HepG2 (cell line): ENCODE measurements around the gene ATRNL1. TPM values are rescaled to one million over a fixed set of nuclear protein-coding genes. Genes with fewer than 3 reads are reported as not detected.

Experiments
- ATAC-seq: fragments of 200-7000 bp; cut with Tn5 transposase; 3 replicates; pipeline ENCODE4 v1.9.1; 2020; ENCODE audit warnings: mild to moderate bottlenecking, moderate library complexity
- BruUV-seq: library from RNA; stranded (reverse); fragments of 400-500 nt; replicated peaks from 2 replicates; lab custom pipeline; 2021; lab: Mats Ljungman, UMichigan
- CTCF ChIA-PET: fragments of 300-600 bp; formaldehyde crosslinking; extraction: SDS; loops from one replicate; lab custom pipeline; 2021; ENCODE audit warnings: low total read pairs, inconsistent platforms, low intra/inter-chr PET ratio; lab: Yijun Ruan, JAX
- POLR2A ChIA-PET: fragments of 350-600 bp; sonication (Branson Sonifier 250); formaldehyde crosslinking; loops from one replicate; lab custom pipeline; 2020; ENCODE audit warnings: antibody characterized with exemption, inconsistent platforms; lab: Yijun Ruan, JAX
- DNase-seq: peaks from one replicate; pipeline ENCODE4 v3.0.0-alpha.2; 2015; ENCODE audit warnings: low spot score
- FAIRE-seq: peaks from 3 replicates; lab custom pipeline; 2011; peaks lifted over from hg19 to GRCh38; lab: Jason Lieb, UNC
- H2AFZ ChIP-seq: one replicate; pipeline ENCODE4 v1.6.1; 2011; ENCODE audit warnings: low read length, inconsistent platforms
- H3K27ac ChIP-seq: fragments of 300-600 bp; 3 replicates; pipeline ENCODE4 v1.8.0; 2011; ENCODE audit warnings: mixed run types, mild to moderate bottlenecking, mixed read lengths, low read length, inconsistent platforms; ENCODE audit not compliant: insufficient read depth; ENCODE audit errors: extremely low read length
- H3K27me3 ChIP-seq, 2 experiments: fragments of 200-600 bp in 1 of 2; 2 replicates in 1 of 2; 3 replicates in 1 of 2; pipeline versions ENCODE4 v1.6.0 to v1.8.0; 2011; ENCODE audit warnings: low read length in 2 of 2, mild to moderate bottlenecking in 2 of 2, moderate library complexity in 2 of 2, inconsistent platforms in 1 of 2; ENCODE audit not compliant: insufficient read depth in 2 of 2, control insufficient read depth in 1 of 2
- H3K36me3 ChIP-seq, 2 experiments: fragments of 200-600 bp in 1 of 2; replicated peaks in 1 of 2; 2 replicates in 1 of 2; 3 replicates in 1 of 2; pipeline versions ENCODE4 v1.5.1 to v1.8.0; 2011; ENCODE audit warnings: low read length in 2 of 2, inconsistent platforms in 1 of 2; ENCODE audit not compliant: insufficient read depth in 2 of 2, control insufficient read depth in 1 of 2
- H3K4me1 ChIP-seq: 2 replicates; pipeline ENCODE4 v1.5.1; 2012; ENCODE audit warnings: low read length, inconsistent platforms; ENCODE audit not compliant: insufficient read depth
- H3K4me2 ChIP-seq: 2 replicates; pipeline ENCODE4 v1.6.0; 2011; ENCODE audit warnings: low read depth, low read length, inconsistent platforms
- H3K4me3 ChIP-seq, 3 experiments: fragments of 200-600 bp in 1 of 3; sonication (generic), shearing (Covaris generic) in 1 of 3; replicated peaks in 1 of 3; 2 replicates each; pipeline ENCODE4 v1.5.1; 2011 to 2016; ENCODE audit warnings: low read length in 3 of 3, inconsistent platforms in 2 of 3, low read depth in 2 of 3, mild to moderate bottlenecking in 2 of 3, control low read depth in 1 of 3, mixed read lengths in 1 of 3; ENCODE audit not compliant: insufficient read depth in 1 of 3
- H3K79me2 ChIP-seq: one replicate; pipeline ENCODE4 v1.6.1; 2011; ENCODE audit warnings: low read length, inconsistent platforms; ENCODE audit not compliant: insufficient read depth
- H3K9ac ChIP-seq: 2 replicates; pipeline ENCODE4 v1.6.0; 2011; ENCODE audit warnings: mild to moderate bottlenecking, low read depth, low read length, inconsistent platforms; ENCODE audit not compliant: insufficient read depth
- H3K9me3 ChIP-seq: 2 replicates; pipeline ENCODE4 v1.5.1; 2012; ENCODE audit warnings: mild to moderate bottlenecking, low read length
- H4K20me1 ChIP-seq: 2 replicates; pipeline ENCODE4 v1.6.0; 2011; ENCODE audit warnings: inconsistent platforms, mild to moderate bottlenecking, low read length, moderate library complexity; ENCODE audit not compliant: insufficient read depth
- ATF7 ChIP-seq, 2 experiments: fragments of 450-650 bp in 1 of 2; sonication (generic) in 1 of 2; formaldehyde crosslinking in 1 of 2; IDR thresholded peaks; 2 replicates each; pipeline versions ENCODE4 v1.4.0 to v1.6.1; 2016 to 2020; ENCODE audit warnings: antibody characterized with exemption in 1 of 2, mild to moderate bottlenecking in 1 of 2, missing genetic modification reagents in 1 of 2
- E2F2 ChIP-seq: sonication (generic); formaldehyde crosslinking; IDR thresholded peaks from 2 replicates; pipeline ENCODE4 v1.4.0; 2020; ENCODE audit warnings: missing genetic modification reagents, borderline replicate concordance
- KLF6 ChIP-seq: IDR thresholded peaks from 2 replicates; pipeline ENCODE4 v1.8.0; 2016; ENCODE audit warnings: missing biosample characterization, missing genetic modification reagents
- MYNN ChIP-seq: sonication (generic); formaldehyde crosslinking; IDR thresholded peaks from 2 replicates; pipeline ENCODE4 v1.4.0; 2020; ENCODE audit warnings: mild to moderate bottlenecking, low read depth, missing genetic modification reagents
- RARG ChIP-seq: sonication (generic); formaldehyde crosslinking; IDR thresholded peaks from 2 replicates; pipeline ENCODE4 v1.4.0; 2020; ENCODE audit warnings: low read depth, mild to moderate bottlenecking, missing genetic modification reagents
- RBAK ChIP-seq: sonication (generic); formaldehyde crosslinking; IDR thresholded peaks from 2 replicates; pipeline ENCODE4 v1.5.1; 2020; ENCODE audit warnings: mild to moderate bottlenecking, missing genetic modification reagents
- SNAPC5 ChIP-seq: sonication (generic); formaldehyde crosslinking; IDR thresholded peaks from 2 replicates; pipeline ENCODE4 v1.8.1; 2023; ENCODE audit warnings: mild to moderate bottlenecking, missing genetic modification reagents, borderline replicate concordance
- TFDP2 ChIP-seq: sonication (generic); formaldehyde crosslinking; IDR thresholded peaks from 2 replicates; pipeline ENCODE4 v1.4.0; 2020; ENCODE audit warnings: missing genetic modification reagents
- ZFYVE20 ChIP-seq: sonication (generic); formaldehyde crosslinking; IDR thresholded peaks from 2 replicates; pipeline ENCODE4 v1.8.0; 2023; ENCODE audit warnings: low read depth, mild to moderate bottlenecking, moderate library complexity, missing genetic modification reagents, borderline replicate concordance
- ZNF136 ChIP-seq: sonication (generic); formaldehyde crosslinking; IDR thresholded peaks from 2 replicates; pipeline ENCODE4 v1.8.1; 2022; ENCODE audit warnings: low read depth, mild to moderate bottlenecking, moderate library complexity, missing genetic modification reagents
- ZNF44 ChIP-seq: sonication (generic); formaldehyde crosslinking; IDR thresholded peaks from 2 replicates; pipeline ENCODE4 v1.5.1; 2020; ENCODE audit warnings: mild to moderate bottlenecking, missing genetic modification reagents
- ZNF501 ChIP-seq: sonication (generic); formaldehyde crosslinking; IDR thresholded peaks from 2 replicates; pipeline ENCODE4 v1.5.1; 2020; ENCODE audit warnings: mild to moderate bottlenecking, moderate library complexity, missing genetic modification reagents
- ZNF589 ChIP-seq: sonication (generic); formaldehyde crosslinking; conservative IDR thresholded peaks from 2 replicates; pipeline ENCODE4 v1.8.0; 2022; ENCODE audit warnings: mild to moderate bottlenecking, moderate library complexity, missing genetic modification reagents
- ZNF841 ChIP-seq: sonication (generic); formaldehyde crosslinking; IDR thresholded peaks from 2 replicates; pipeline ENCODE4 v1.8.1; 2023; ENCODE audit warnings: missing genetic modification reagents, borderline replicate concordance
- WGBS: methylation state at CpG from one replicate; pipeline ENCODE4 v1.1.6; 2017; ENCODE audit warnings: low lambda C conversion rate; 5-methylcytosine and 5-hydroxymethylcytosine counted together
- in situ Hi-C: cut with HindIII; loops from 2 replicates; pipeline ENCODE4 v1.10.0; 2017; ENCODE audit warnings: low pct_unique_long_range_greater_than_20kb; ENCODE audit not compliant: extremely low pct_ligation_motif_present
- intact Hi-C: fragments of 100-400 bp; cut with micrococcal nuclease; formaldehyde crosslinking; loops from one replicate; pipeline ENCODE4 v1.10.0; 2022; ENCODE audit not compliant: unreplicated experiment
- polyA plus RNA-seq, 8 experiments: library from polyadenylated mRNA; depleted of rRNA in 3 of 8; stranded (reverse) in 7 of 8; unstranded in 1 of 8; fragments of >200 nt; fragmentation: Illumina TruSeq in 4 of 8; extraction: Trizol in 4 of 8; gene quantifications; 2 replicates each; pipeline versions ENCODE4 v1.2.1 to v1.2.3, GENCODE V29; 2011 to 2016; ENCODE audit warnings: low read depth in 4 of 8, missing spikeins in 1 of 8, mixed read lengths in 1 of 8; ENCODE audit not compliant: insufficient read depth in 1 of 8
- total RNA-seq, 5 experiments: library from RNA; depleted of rRNA; stranded (reverse); fragments of >200 nt; fragmentation: Illumina TruSeq; extraction: Trizol; gene quantifications; 2 replicates each; pipeline ENCODE4 v1.2.3, GENCODE V29; 2016; ENCODE audit warnings: low read depth in 1 of 5
- TF ChIP-seq, protein P1 (sequence below), 2 experiments: sonication (generic) in 1 of 2; formaldehyde crosslinking in 1 of 2; IDR thresholded peaks; 2 replicates each; pipeline versions ENCODE4 v1.5.1 to v1.6.1; 2011 to 2020; ENCODE audit warnings: borderline replicate concordance in 1 of 2, low read depth in 1 of 2, low read length in 1 of 2, mild to moderate bottlenecking in 1 of 2, missing genetic modification reagents in 1 of 2, moderate library complexity in 1 of 2

The ATRNL1 gene
- total and polyA plus RNA-seq, 2 of the 13 experiments (the other 11 are each of a cell fraction or from before 2014, with no cell fraction given): 0.04 TPM; not detected in 1

GRCh38 chr10:115157357-115157756, 64.2 kb downstream of the ATRNL1 start (continued):
- TF ChIP-seq E2F2 (CRISPR knock-in tag): no peak
- TF ChIP-seq, protein P1, sequence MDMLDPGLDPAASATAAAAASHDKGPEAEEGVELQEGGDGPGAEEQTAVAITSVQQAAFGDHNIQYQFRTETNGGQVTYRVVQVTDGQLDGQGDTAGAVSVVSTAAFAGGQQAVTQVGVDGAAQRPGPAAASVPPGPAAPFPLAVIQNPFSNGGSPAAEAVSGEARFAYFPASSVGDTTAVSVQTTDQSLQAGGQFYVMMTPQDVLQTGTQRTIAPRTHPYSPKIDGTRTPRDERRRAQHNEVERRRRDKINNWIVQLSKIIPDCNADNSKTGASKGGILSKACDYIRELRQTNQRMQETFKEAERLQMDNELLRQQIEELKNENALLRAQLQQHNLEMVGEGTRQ (IDR thresholded peaks at IDR 0.05; ENCODE audit: low read depth, low read length): no peak
- TF ChIP-seq, protein P1 (CRISPR knock-in tag; IDR thresholded peaks at IDR 0.05; ENCODE audit: borderline replicate concordance): no peak

DNA sequence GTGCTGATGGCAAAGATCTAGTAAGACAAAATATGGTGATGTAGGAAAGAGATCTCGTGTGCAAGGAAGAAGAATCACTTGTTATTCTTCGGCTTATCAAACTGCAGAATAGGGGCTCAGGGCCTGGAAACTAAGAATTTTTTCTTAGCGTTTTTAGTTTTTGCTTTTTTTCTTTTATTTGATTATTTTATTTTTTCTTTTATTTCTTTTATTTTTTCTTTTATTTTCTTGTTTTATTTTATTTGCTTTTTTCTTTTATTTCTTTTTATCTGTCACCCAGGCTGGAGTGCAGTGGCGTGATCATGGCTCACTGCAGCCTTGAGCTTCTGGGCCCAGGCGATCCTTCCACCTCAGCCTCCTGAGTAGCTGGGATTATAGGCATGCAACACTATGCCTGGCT, 70.0 kb downstream of the ATRNL1 start:
- CTCF ChIA-PET: no interaction called here
- ATAC-seq (no peak), DNase-seq (no peak), FAIRE-seq (no peak)
- Histone ChIP-seq H2AFZ (no peak overlapping the region), H3K4me3 (no peak overlapping the region), H3K79me2 (no peaks in the 10 kb centered on the region), H4K20me1 (no peaks in the 10 kb centered on the region), H3K4me2 (no peak overlapping the region), H3K27ac (no peak overlapping the region), H3K4me1 (no peaks in the 10 kb centered on the region), H3K9ac (no peak overlapping the region), H3K9me3 (no peaks in the 10 kb centered on the region), H3K36me3 (no peaks in the 10 kb centered on the region), H3K27me3 (no peaks in the 10 kb centered on the region)
- BruUV-seq: no TSS peak
- TF ChIP-seq ZNF841 (CRISPR knock-in tag) (no peak), TFDP2 (CRISPR knock-in tag) (no peak), SNAPC5 (CRISPR knock-in tag) (no peak), ATF7 (IDR thresholded peaks at IDR 0.05) (no peak), ATF7 (CRISPR knock-in tag; IDR thresholded peaks at IDR 0.05) (no peak), MYNN (CRISPR knock-in tag) (no peak), RARG (CRISPR knock-in tag) (no peak), RBAK (no peak), KLF6 (CRISPR knock-in tag) (no peak), ZNF44 (CRISPR knock-in tag) (no peak), ZNF501 (CRISPR knock-in tag) (no peak), ZNF589 (CRISPR knock-in tag) (no peak), ZNF136 (CRISPR knock-in tag) (no peak), ZFYVE20 (CRISPR knock-in tag) (no peak)
- whole genome bisulfite sequencing: 8% methylated on average over 5 of the region's 5 CpGs
- intact Hi-C loops: no loop called here
- POLR2A ChIA-PET: no interaction called here
- in situ Hi-C loops: no loop called here
